Measurements from ENCODE around the gene PRR15L.
"Not testable (repeated sequence)": the region's sequence is repeated elsewhere in the genome, so short reads cannot be mapped to it uniquely, and the experiment has no call there.

The PRR15L gene

GRCh38 chr17:47957591-47958490, at the start of gene PRR15L:
Gene PRR15L, minus strand, starts transcription at chr17:47957883. Its CDS starts 4,649 bp downstream, at chr17:47953234.
- DNase-seq: peak; percentile 94

DNA sequence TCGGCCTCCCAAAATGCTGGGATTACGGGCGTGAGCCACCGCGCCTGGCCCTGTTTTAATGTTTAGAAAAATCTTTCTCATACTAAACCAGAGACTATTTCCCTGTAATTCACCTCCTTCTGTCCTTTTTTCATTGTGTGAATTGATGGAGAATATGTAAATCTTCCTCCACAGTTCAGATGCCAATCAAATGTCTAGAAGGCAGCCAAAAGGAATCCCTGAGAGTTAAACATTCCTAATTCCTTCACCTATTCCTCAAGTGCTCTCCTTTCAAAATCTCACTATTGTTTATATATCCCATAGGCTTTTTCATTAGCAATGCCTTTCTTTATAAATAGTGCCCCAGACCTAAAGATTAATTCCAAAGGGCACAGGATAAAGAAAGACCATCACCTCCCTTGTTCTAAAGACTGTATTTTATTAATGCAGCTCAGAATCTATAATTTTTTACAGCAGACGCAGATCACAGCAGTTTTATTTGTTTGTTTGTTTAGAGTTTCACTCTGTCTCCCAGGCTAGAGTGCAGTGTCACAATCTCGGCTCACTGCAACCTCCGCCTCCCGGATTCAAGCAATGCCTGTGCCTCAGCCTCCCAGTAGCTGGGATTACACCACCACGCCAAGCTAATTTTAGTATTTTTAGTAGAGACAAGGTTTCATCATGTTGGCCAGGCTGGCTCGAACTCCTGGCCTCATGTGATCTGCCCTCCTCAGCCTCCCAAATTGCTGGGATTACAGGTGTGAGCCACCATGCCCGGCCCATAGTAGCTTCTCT, 49.4 kb upstream of the PRR15L start:
- DNase-seq: no peak

- no peak for DNase-seq
These were observed 47.3 kb upstream of the PRR15L start for GRCh38 chr17:48004983-48005382.

DNA sequence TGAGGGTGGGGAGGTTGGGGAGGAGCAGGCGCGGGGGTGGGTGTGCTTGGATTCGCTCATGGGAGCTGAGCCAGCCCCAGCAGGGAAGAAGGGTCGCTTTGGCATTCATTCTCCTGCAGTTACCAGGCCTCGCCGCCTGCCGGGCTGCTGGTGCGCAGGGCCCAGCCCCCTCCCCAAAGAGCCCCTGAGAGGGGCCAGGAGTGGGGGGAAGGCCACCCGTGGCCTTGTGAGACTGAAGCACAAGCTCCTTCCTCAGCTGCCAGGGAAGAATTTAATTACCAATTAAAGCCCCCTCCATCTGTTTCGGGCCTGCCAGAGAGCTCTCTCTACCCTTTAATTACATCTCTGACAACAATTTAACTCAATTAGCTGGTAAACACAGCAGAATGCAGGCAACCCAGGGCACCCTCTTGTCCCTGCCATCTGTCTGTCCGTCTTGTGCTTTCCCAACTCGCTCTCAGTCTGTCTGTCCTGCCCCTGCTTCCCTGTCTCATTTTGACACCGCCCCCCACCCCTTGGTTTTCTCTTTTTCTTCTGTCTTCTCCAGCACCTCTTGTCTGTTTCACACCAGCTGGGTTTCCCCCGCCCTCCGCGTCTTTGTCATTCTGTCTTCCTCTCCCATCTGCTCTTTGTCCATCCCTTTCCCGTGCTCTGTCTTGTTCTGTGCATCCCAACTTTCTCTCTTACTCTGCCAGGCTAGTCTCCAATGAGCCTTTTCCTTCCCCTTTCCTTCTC, 45.9 kb upstream of the PRR15L start:
- DNase-seq: peak; percentile 97

GRCh38 chr17:48002916-48003416, 45.3 kb upstream of the PRR15L start:
- DNase-seq: no peak

- DNase-seq: peak; percentile 84
These were observed 44.7 kb upstream of the PRR15L start for GRCh38 chr17:48002266-48002915.

- not testable (repeated sequence) for DNase-seq
These were observed 44.0 kb upstream of the PRR15L start for GRCh38 chr17:48001657-48002056.

DNA sequence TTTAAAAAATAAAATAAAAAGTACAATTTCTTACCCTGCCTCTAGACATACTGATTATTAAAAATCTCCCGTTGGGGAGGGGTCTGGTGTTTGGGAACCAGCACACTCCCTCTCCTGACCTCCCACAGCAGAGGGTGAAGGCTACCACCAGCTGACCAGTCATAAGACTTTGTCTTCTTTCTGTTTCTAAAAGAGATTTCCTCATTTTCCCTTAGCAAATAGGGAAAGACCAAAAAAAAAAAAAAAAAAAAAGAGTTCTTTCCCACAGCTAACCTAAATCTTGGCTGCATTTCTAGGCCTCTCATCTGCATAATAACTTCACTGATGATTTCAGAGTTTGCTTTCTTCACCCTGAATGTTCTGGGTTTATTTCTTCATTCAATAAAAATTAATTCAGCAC, 43.5 kb upstream of the PRR15L start:
- no peak for DNase-seq

- DNase-seq: peak; percentile 30
These were observed 41.9 kb upstream of the PRR15L start for GRCh38 chr17:47999582-47999981.

DNA sequence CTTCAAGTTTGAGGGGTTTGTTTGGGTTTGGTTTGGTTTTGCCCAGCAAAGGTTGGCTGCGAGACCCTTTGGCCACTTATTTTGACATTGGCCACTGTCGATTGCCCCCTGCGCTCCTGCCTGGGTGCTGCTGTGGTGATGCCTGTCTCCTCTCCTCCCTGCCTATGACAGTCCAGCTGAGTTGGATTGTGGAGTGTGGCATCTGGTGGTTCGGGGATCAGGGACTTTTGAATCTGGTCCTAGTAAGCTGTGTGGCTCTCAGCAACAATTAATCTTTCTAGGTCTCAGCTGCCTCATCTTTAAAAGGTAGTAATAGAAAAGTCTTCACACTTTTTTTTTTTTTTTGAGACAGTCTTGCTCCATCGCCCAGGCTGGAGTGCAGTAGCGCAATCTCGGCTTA, 40.4 kb upstream of the PRR15L start:
- no peak for DNase-seq

- DNase-seq: no peak
These were observed 39.9 kb upstream of the PRR15L start for GRCh38 chr17:47997586-47997985.

- no peak for DNase-seq
These were observed 38.5 kb upstream of the PRR15L start for GRCh38 chr17:47996201-47996600.

DNA sequence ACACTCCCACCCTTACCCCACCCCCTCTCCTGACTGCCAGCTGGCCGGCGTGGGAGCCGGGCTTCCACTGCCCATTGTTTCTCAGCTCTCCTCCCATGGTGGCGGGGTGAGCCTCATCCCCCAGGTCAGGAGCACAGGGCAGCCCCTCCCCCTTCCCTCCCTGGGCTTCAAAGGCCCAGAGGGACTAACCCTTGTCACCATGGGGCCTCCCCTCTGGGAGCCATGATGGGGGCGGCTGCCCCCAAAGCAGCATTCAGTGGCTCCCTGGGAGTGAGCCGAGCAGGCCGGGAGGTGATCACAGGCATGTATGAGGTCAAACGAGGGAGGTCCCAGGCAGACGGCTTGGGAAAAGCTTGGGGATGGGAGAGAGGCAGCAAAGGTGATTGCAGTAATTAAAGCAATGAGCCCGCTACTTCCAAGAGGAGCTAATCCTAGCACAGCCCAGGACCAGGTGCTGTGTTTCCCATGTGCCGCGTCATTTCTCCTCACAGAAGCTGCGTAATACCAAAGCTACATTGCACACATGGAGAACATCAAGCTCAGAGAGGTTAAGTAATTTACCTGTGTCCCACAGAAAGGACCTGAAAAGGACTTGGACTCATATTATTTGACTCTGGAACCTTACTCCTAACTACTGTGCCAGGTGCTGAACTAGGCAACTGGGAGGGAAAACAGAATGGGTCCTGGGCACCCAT, 37.7 kb upstream of the PRR15L start:
- DNase-seq: no peak

GRCh38 chr17:47994724-47995123, 37.0 kb upstream of the PRR15L start:
- no peak for DNase-seq

DNA sequence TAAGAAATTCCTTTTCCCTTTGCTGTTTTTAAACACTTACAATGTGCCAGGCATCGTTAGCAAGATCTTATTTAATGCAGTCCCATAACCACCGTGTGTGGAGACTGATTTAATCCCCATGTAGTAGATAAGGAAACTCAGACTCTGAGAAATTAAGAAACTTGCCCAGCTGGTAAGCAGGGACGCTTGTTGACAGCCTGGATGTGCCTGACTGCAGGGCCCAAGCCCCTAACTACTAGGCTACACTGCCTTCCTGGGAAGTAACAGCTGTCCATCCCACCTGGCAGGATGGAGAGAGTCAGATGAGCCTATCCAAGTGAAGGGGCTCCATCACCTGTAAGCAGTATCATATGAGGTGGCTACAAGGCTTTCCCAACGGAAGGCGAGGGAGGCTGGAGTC, 36.3 kb upstream of the PRR15L start:
- DNase-seq: no peak

GRCh38 chr17:47993031-47993564, 35.4 kb upstream of the PRR15L start:
- DNase-seq: no peak

DNA sequence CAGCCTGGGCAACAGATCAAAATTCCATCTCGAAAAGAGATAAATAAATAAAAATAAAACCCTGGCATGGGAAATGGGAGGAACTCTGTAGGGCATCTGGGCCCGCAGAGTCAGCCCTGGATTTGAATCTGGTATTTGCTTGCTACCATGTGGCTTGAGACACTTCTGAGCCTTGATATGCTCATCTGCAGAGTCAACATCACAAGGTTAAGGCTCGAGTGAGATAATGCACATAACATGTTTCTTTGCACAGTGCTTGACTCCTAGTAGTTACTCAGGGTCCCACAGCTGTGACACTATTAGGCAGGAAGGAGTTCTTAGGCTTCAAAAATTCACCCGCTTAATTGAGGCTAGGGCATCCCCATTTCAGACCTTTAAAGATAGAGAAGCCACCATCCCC, 34.5 kb upstream of the PRR15L start:
- DNase-seq: no peak

GRCh38 chr17:47990962-47991731, 33.5 kb upstream of the PRR15L start:
- peak; percentile 62 for DNase-seq

GRCh38 chr17:47989700-47990099, 32.0 kb upstream of the PRR15L start:
- DNase-seq: no peak

DNA sequence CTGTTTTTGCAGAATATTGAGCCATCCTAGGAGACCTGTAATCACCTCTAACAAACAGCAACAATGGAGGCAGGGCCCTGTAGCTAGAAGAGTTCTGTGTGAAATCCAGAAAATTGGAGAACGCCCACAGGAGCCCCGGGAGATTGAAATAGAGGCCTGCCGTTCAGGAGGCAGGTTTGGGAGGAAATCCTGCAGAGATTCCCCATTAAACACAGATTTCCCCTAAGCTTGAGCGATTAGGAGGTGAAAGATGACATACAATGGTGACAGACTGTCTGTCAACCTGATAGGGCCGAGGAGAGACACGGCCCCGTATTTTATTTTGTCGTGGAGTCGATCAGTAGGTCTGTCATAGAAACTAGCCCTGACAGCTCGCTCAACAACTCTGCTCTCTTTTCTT, 31.5 kb upstream of the PRR15L start:
- no peak for DNase-seq

- not testable (repeated sequence) for DNase-seq
These were observed 30.8 kb upstream of the PRR15L start for GRCh38 chr17:47988445-47988844.

Data from NCI-H1436 treated with DMSO at 0.1 percent for 48 hours (cell line).